Esophagus squamous epithelium (tissue), 4 donors: Measurements from ENCODE around the gene HEBP2.

ENCODE experiments used
- POLR2A ChIP-seq, 4 donors: fragments of 450-650 bp; IDR thresholded peaks; one replicate each; pipeline ENCODE4 v1.6.1; 2017; ENCODE audit warnings: antibody characterized with exemption in 4 of 4, mild to moderate bottlenecking in 4 of 4, moderate library complexity in 3 of 4
- TF ChIP-seq, protein P1 (sequence below), 6 experiments: fragments of 450-650 bp in 4 of 6; fragments of 200-600 bp in 2 of 6; sonication (generic) in 2 of 6; IDR thresholded peaks; one replicate each; pipeline ENCODE4 v1.5.1; 2016 to 2019; ENCODE audit warnings: antibody characterized with exemption in 6 of 6, mild to moderate bottlenecking in 4 of 6, moderate library complexity in 4 of 6

DNA sequence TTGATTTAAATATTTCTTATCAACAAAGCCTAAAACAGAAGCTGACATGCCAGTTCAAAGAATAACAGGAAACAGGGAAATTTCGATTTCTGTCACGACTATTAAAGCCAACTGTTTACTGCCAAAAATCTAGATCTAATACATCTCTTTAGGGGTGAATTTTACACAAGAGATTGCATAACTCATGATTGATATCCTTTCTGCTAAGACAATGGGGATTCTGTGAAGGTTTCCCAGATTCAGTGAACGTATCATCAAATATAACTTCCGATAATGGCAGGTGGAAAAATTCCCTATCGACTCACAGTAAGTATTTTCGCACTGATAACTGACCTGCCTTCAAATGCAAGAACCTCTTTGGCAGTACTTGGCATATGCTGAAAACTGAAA lies 52.4 kb downstream of the HEBP2 start:
- no peak for TF ChIP-seq POLR2A (IDR thresholded peaks at IDR 0.05)
- TF ChIP-seq, protein P1, sequence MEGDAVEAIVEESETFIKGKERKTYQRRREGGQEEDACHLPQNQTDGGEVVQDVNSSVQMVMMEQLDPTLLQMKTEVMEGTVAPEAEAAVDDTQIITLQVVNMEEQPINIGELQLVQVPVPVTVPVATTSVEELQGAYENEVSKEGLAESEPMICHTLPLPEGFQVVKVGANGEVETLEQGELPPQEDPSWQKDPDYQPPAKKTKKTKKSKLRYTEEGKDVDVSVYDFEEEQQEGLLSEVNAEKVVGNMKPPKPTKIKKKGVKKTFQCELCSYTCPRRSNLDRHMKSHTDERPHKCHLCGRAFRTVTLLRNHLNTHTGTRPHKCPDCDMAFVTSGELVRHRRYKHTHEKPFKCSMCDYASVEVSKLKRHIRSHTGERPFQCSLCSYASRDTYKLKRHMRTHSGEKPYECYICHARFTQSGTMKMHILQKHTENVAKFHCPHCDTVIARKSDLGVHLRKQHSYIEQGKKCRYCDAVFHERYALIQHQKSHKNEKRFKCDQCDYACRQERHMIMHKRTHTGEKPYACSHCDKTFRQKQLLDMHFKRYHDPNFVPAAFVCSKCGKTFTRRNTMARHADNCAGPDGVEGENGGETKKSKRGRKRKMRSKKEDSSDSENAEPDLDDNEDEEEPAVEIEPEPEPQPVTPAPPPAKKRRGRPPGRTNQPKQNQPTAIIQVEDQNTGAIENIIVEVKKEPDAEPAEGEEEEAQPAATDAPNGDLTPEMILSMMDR (IDR thresholded peaks at IDR 0.05): no peak
